ENCODE measurements around the gene BBS12.
"Not testable (repeated sequence)": the region's sequence is repeated elsewhere in the genome, so short reads cannot be mapped to it uniquely, and the experiment has no call there.

BBS12 gene

GRCh38 chr4:122775039-122775438, 42.5 kb downstream of the BBS12 start:
- H3K4me3 ChIP-seq, result no peak overlapping the region
- no peak overlapping the region for H3K27ac ChIP-seq
- H3K9me3 ChIP-seq, result no peaks in the 10 kb centered on the region
- H3K9ac ChIP-seq, result no peak overlapping the region
- no peaks in the 10 kb centered on the region for H4K20me1 ChIP-seq
- peaks cover 5% of the 10 kb centered on the region; the same call in 1 of the 2 replicates for H3K4me1 ChIP-seq
- H3K27me3 ChIP-seq, result no peaks in the 10 kb centered on the region
- TF ChIP-seq Cebpa-rat (IDR thresholded peaks at IDR 0.05), result no peak
- no peaks in the 10 kb centered on the region for H3K36me3 ChIP-seq
- H3K4me2 ChIP-seq, result no peak overlapping the region

- Histone ChIP-seq H3K36me3 (no peaks in the 10 kb centered on the region), H3K4me1 (peaks cover 5% of the 10 kb centered on the region; the same call in 1 of the 2 replicates), H3K27ac (no peak overlapping the region), H3K4me3 (no peak overlapping the region), H3K27me3 (no peaks in the 10 kb centered on the region), H4K20me1 (no peaks in the 10 kb centered on the region), H3K9ac (no peak overlapping the region), H3K4me2 (no peak overlapping the region), H3K9me3 (no peaks in the 10 kb centered on the region)
- TF ChIP-seq Cebpa-rat (IDR thresholded peaks at IDR 0.05), result no peak
Observed at GRCh38 chr4:122775987-122776836, 43.7 kb downstream of the BBS12 start.

GRCh38 chr4:122776916-122777315, 44.4 kb downstream of the BBS12 start:
- no peak overlapping the region for H3K4me3 ChIP-seq
- no peak overlapping the region for H3K4me2 ChIP-seq
- H4K20me1 ChIP-seq, result no peaks in the 10 kb centered on the region
- no peak overlapping the region for H3K9ac ChIP-seq
- peaks cover 5% of the 10 kb centered on the region; the same call in 1 of the 2 replicates for H3K4me1 ChIP-seq
- H3K9me3 ChIP-seq, result no peaks in the 10 kb centered on the region
- H3K27me3 ChIP-seq, result no peaks in the 10 kb centered on the region
- no peak overlapping the region for H3K27ac ChIP-seq
- H3K36me3 ChIP-seq, result no peaks in the 10 kb centered on the region
- TF ChIP-seq Cebpa-rat (IDR thresholded peaks at IDR 0.05), result no peak

GRCh38 chr4:122777846-122778673, 45.6 kb downstream of the BBS12 start:
- H3K4me3 ChIP-seq, result no peak overlapping the region
- H3K27me3 ChIP-seq, result no peaks in the 10 kb centered on the region
- no peak overlapping the region for H3K27ac ChIP-seq
- H3K36me3 ChIP-seq, result no peaks in the 10 kb centered on the region
- TF ChIP-seq Cebpa-rat (IDR thresholded peaks at IDR 0.05), result no peak
- H3K9ac ChIP-seq, result no peak overlapping the region
- H3K9me3 ChIP-seq, result no peaks in the 10 kb centered on the region
- no peaks in the 10 kb centered on the region for H4K20me1 ChIP-seq
- H3K4me2 ChIP-seq, result no peak overlapping the region
- H3K4me1 ChIP-seq, result peaks cover 5% of the 10 kb centered on the region; the same call in 1 of the 2 replicates

GRCh38 chr4:122781486-122781885, 49.0 kb downstream of the BBS12 start:
- Histone ChIP-seq H3K27ac (no peak overlapping the region), H3K36me3 (no peaks in the 10 kb centered on the region), H3K4me2 (no peak overlapping the region), H4K20me1 (no peaks in the 10 kb centered on the region), H3K4me3 (no peak overlapping the region), H3K9me3 (no peaks in the 10 kb centered on the region), H3K9ac (no peak overlapping the region), H3K27me3 (no peaks in the 10 kb centered on the region), H3K4me1 (no peaks in the 10 kb centered on the region)
- no peak for TF ChIP-seq Cebpa-rat (IDR thresholded peaks at IDR 0.05)

- Histone ChIP-seq H3K4me1 (no peaks in the 10 kb centered on the region), H3K9ac (no peak overlapping the region), H3K9me3 (no peaks in the 10 kb centered on the region), H3K4me2 (no peak overlapping the region), H3K27me3 (no peaks in the 10 kb centered on the region), H4K20me1 (no peaks in the 10 kb centered on the region), H3K36me3 (no peaks in the 10 kb centered on the region), H3K4me3 (no peak overlapping the region), H3K27ac (no peak overlapping the region)
- no peak for TF ChIP-seq Cebpa-rat (IDR thresholded peaks at IDR 0.05)
Observed at GRCh38 chr4:122783301-122784215, 51.1 kb downstream of the BBS12 start.

GRCh38 chr4:122784261-122784660, 51.8 kb downstream of the BBS12 start:
- H3K9me3 ChIP-seq, result no peaks in the 10 kb centered on the region
- no peak overlapping the region for H3K27ac ChIP-seq
- H3K27me3 ChIP-seq, result no peaks in the 10 kb centered on the region
- H3K36me3 ChIP-seq, result no peaks in the 10 kb centered on the region
- no peak for TF ChIP-seq Cebpa-rat (IDR thresholded peaks at IDR 0.05)
- H3K4me2 ChIP-seq, result no peak overlapping the region
- no peak overlapping the region for H3K9ac ChIP-seq
- no peaks in the 10 kb centered on the region for H3K4me1 ChIP-seq
- no peaks in the 10 kb centered on the region for H4K20me1 ChIP-seq
- no peak overlapping the region for H3K4me3 ChIP-seq

- H3K9ac ChIP-seq, result no peak overlapping the region
- no peaks in the 10 kb centered on the region for H3K9me3 ChIP-seq
- no peak overlapping the region for H3K27ac ChIP-seq
- H3K4me1 ChIP-seq, result no peaks in the 10 kb centered on the region
- no peak for TF ChIP-seq Cebpa-rat (IDR thresholded peaks at IDR 0.05)
- H3K4me2 ChIP-seq, result no peak overlapping the region
- H3K27me3 ChIP-seq, result no peaks in the 10 kb centered on the region
- no peaks in the 10 kb centered on the region for H4K20me1 ChIP-seq
- H3K36me3 ChIP-seq, result no peaks in the 10 kb centered on the region
- H3K4me3 ChIP-seq, result no peak overlapping the region
Observed at GRCh38 chr4:122785099-122785498, 52.6 kb downstream of the BBS12 start.

- not testable (repeated sequence) for H3K9ac ChIP-seq, H3K9me3 ChIP-seq, H3K27me3 ChIP-seq, H3K4me1 ChIP-seq, H3K4me3 ChIP-seq, H3K27ac ChIP-seq, H3K36me3 ChIP-seq, H4K20me1 ChIP-seq, H3K4me2 ChIP-seq
Observed at GRCh38 chr4:122786296-122786695, 53.8 kb downstream of the BBS12 start.

- not testable (repeated sequence) for H3K4me2 ChIP-seq, H3K4me3 ChIP-seq, H3K36me3 ChIP-seq, H3K9ac ChIP-seq, H3K27me3 ChIP-seq, H3K27ac ChIP-seq, H3K9me3 ChIP-seq, H4K20me1 ChIP-seq, H3K4me1 ChIP-seq
Observed at GRCh38 chr4:122786920-122787319, 54.4 kb downstream of the BBS12 start.

All from BLaER1 (cell line).